Lung (tissue), 12 donors: ENCODE results near the gene CDC34. TPM values are rescaled to one million over a fixed set of nuclear protein-coding genes. Genes with fewer than 3 reads are reported as not detected.
A peak's percentile ranks its signal among the peaks of the same experiment; 100 is the strongest.

Experiments
- ATAC-seq: fragments of 200-7000 bp; cut with Tn5 transposase; one replicate; pipeline ENCODE4 v1.9.1; 2020; ENCODE audit warnings: moderate number of reproducible peaks; ENCODE audit not compliant: insufficient read depth, low FRiP score
- DNase-seq, 3 donors: peaks; one replicate each; pipeline ENCODE4 v3.0.0-alpha.2; 2013 to 2017
- H3K27ac ChIP-seq, 2 donors: one replicate each; pipeline ENCODE4 v1.5.1; 2013; ENCODE audit warnings: mild to moderate bottlenecking in 2 of 2, moderate library complexity in 2 of 2, control low read depth in 1 of 2, inconsistent platforms in 1 of 2, low read depth in 1 of 2, low read length in 1 of 2
- H3K27me3 ChIP-seq, 3 donors: one replicate each; pipeline ENCODE4 v1.5.1; 2013; ENCODE audit warnings: low read length in 2 of 3; ENCODE audit not compliant: control insufficient read depth in 3 of 3, insufficient read depth in 3 of 3
- H3K36me3 ChIP-seq, 4 donors: one replicate each; pipeline ENCODE4 v1.5.1; 2013; ENCODE audit warnings: low read length in 4 of 4, mild to moderate bottlenecking in 1 of 4, moderate library complexity in 1 of 4; ENCODE audit not compliant: control insufficient read depth in 4 of 4, insufficient read depth in 4 of 4
- H3K4me1 ChIP-seq, 5 donors: one replicate each; pipeline ENCODE4 v1.5.1; 2013; ENCODE audit warnings: low read length in 5 of 5, mild to moderate bottlenecking in 2 of 5, moderate library complexity in 1 of 5; ENCODE audit not compliant: control insufficient read depth in 5 of 5, insufficient read depth in 5 of 5
- H3K4me3 ChIP-seq: one replicate; pipeline ENCODE4 v1.5.1; 2013; ENCODE audit warnings: mild to moderate bottlenecking, control low read depth, moderate library complexity
- H3K9ac ChIP-seq, 2 donors: one replicate each; pipeline ENCODE4 v1.5.1; 2013; ENCODE audit warnings: low read length in 2 of 2, control low read depth in 1 of 2; ENCODE audit not compliant: insufficient read depth in 1 of 2
- H3K9me3 ChIP-seq, 4 donors: one replicate each; pipeline ENCODE4 v1.5.1; 2013; ENCODE audit warnings: low read length in 3 of 4, mild to moderate bottlenecking in 1 of 4, moderate library complexity in 1 of 4; ENCODE audit not compliant: control insufficient read depth in 4 of 4, insufficient read depth in 3 of 4
- CTCF ChIP-seq: IDR thresholded peaks from 2 replicates; pipeline ENCODE4 v1.5.1; 2012; ENCODE audit warnings: mild to moderate bottlenecking; ENCODE audit errors: control extremely low read depth, extremely low read depth
- WGBS, 2 donors: extraction: QIAGEN DNeasy Blood & Tissue Kit; methylation state at CpG; one replicate each; pipeline ENCODE4 v1.1.7; 2013; 5-methylcytosine and 5-hydroxymethylcytosine counted together
- polyA plus RNA-seq, 2 donors: library from polyadenylated mRNA; stranded (reverse); fragments of 200-250 nt; gene quantifications; one replicate each; pipeline ENCODE4 v1.2.1, GENCODE V29; 2013
- total RNA-seq, 2 donors: library from RNA; depleted of rRNA in 1 of 2; stranded (reverse); fragments of >200 nt in 1 of 2; gene quantifications; one replicate each; pipeline ENCODE4 v1.2.1, GENCODE V29; 2014 to 2021
- donor health status: control.
- donor health status: control.
- donor health status: Bipolar disorder and iron deficiency.
- donor health status: healthy.
- donor health status: DM: yes; HTN: yes; CAD: no.

Gene CDC34
- total and polyA plus RNA-seq, 4 donors: 42.9 to 89.1 (median 60.1) TPM

GRCh38 chr19:571566-571974, 40.0 kb downstream of the CDC34 start:
- Histone ChIP-seq H3K27me3 (no peaks in the 10 kb centered on the region), H3K27ac (peak overlapping the region; percentile 7 to 76), H3K4me1 (peaks cover 0 to 35% (median 18%) of the 10 kb centered on the region in 5 donors), H3K4me3 (peak overlapping the region; percentile 5), H3K9me3 (no peaks in the 10 kb centered on the region), H3K36me3 (peaks cover 0 to 3% (median 0%) of the 10 kb centered on the region in 4 donors), H3K9ac (peak overlapping the region; percentile 77 to 85)
- ATAC-seq (no peak), DNase-seq (peak; percentile 61 to 76 (median 65))
- no peak for TF ChIP-seq CTCF
- 1% methylated on average over 14 of the region's 14 CpGs for WGBS, 2 donors

GRCh38 chr19:572140-572742, 40.7 kb downstream of the CDC34 start, which contains the start of gene BSG:
Gene BSG, plus strand, starts transcription at chr19:572596. Its CDS starts 39 bp downstream, at chr19:572635.
- no peak for TF ChIP-seq CTCF
- peak within 1 kb of the TSS; percentile 92 for H3K4me3 ChIP-seq
- H3K36me3 ChIP-seq: peaks cover 0 to 5% (median 0%) of the 10 kb centered on the region in 4 donors
- no peaks in the 10 kb centered on the region for H3K27me3 ChIP-seq
- DNase-seq: peak; percentile 98 to 99 (median 99)
- H3K9me3 ChIP-seq: no peaks in the 10 kb centered on the region
- H3K9ac ChIP-seq: peak within 1 kb of the TSS; percentile 85 to 90
- 0 to 1% methylated on average over 67 to 79 of the region's 79 CpGs for WGBS, 2 donors
- peaks cover 0 to 35% (median 18%) of the 10 kb centered on the region in 5 donors for H3K4me1 ChIP-seq
- H3K27ac ChIP-seq: peak within 1 kb of the TSS; percentile 95
- peak; percentile 88 for ATAC-seq

GRCh38 chr19:572743-573518, 41.4 kb downstream of the CDC34 start:
- ATAC-seq: no peak
- Histone ChIP-seq H3K27ac (peak overlapping the region; percentile 87 to 95), H3K4me1 (peaks cover 0 to 35% (median 18%) of the 10 kb centered on the region in 5 donors)

More at GRCh38 chr19:572743-573518, 41.4 kb downstream of the CDC34 start:
- Histone ChIP-seq H3K9ac (peak overlapping the region; percentile 70 to 90), H3K4me3 (peak overlapping the region; percentile 92), H3K9me3 (no peaks in the 10 kb centered on the region), H3K36me3 (peaks cover 0 to 12% (median 0%) of the 10 kb centered on the region in 4 donors), H3K27me3 (no peaks in the 10 kb centered on the region)
- WGBS, 2 donors: 1% methylated on average over 37 to 55 of the region's 55 CpGs
- peak; percentile 54 to 65 (median 54) for DNase-seq
- TF ChIP-seq CTCF: no peak
